Effector CD4-positive, alpha-beta T cell (primary cell): Measurements from ENCODE around the gene MAGEB10. TPM values are rescaled to one million over a fixed set of nuclear protein-coding genes. Genes with fewer than 3 reads are reported as not detected.
"Not testable (repeated sequence)": the region's sequence is repeated elsewhere in the genome, so short reads cannot be mapped to it uniquely, and the experiment has no call there.

Source experiments
- DNase-seq: peaks from one replicate; pipeline ENCODE4 v3.0.0-alpha.2; 2020
- total RNA-seq: gene quantifications from one replicate; lab custom pipeline; 2026; lab: John Stamatoyannopoulos, UW

MAGEB10 gene
- not detected for total RNA-seq

GRCh38 chrX:27807690-27808089, at the start of gene MAGEB10:
TSS of gene MAGEB10 (plus strand) at chrX:27807990. CDS start at chrX:27821307, 13,317 bp downstream.
- DNase-seq, result no peak

GRCh38 chrX:27765718-27766117, 42.1 kb upstream of the MAGEB10 start:
- DNase-seq, result no peak

GRCh38 chrX:27767387-27767786, 40.4 kb upstream of the MAGEB10 start:
- DNase-seq, result no peak

- DNase-seq, result no peak
Observed at GRCh38 chrX:27775984-27776383, 31.8 kb upstream of the MAGEB10 start.

GRCh38 chrX:27796640-27797257, 11.0 kb upstream of the MAGEB10 start:
- no peak for DNase-seq

GRCh38 chrX:27797575-27797974, 10.2 kb upstream of the MAGEB10 start:
- DNase-seq, result no peak

- DNase-seq, result no peak
Observed at GRCh38 chrX:27808226-27808625, 436 bp downstream of the MAGEB10 start.

- DNase-seq, result not testable (repeated sequence)
Observed at GRCh38 chrX:27808991-27809859, 1.4 kb downstream of the MAGEB10 start.

- DNase-seq, result no peak
Observed at GRCh38 chrX:27815209-27815608, 7.4 kb downstream of the MAGEB10 start.

- no peak for DNase-seq
Observed at GRCh38 chrX:27823812-27824211, 16.0 kb downstream of the MAGEB10 start.

- no peak for DNase-seq
Observed at GRCh38 chrX:27838185-27838584, 30.4 kb downstream of the MAGEB10 start.

- no peak for DNase-seq
Observed at GRCh38 chrX:27840881-27841280, 33.1 kb downstream of the MAGEB10 start.

GRCh38 chrX:27842859-27843258, 35.1 kb downstream of the MAGEB10 start:
- no peak for DNase-seq

GRCh38 chrX:27860337-27860736, 52.5 kb downstream of the MAGEB10 start:
- no peak for DNase-seq

GRCh38 chrX:27863809-27864208, 56.0 kb downstream of the MAGEB10 start:
- no peak for DNase-seq
